Measurements from ENCODE around the gene ADGRL2. TPM values are rescaled to one million over a fixed set of nuclear protein-coding genes. Genes with fewer than 3 reads are reported as not detected.

The ADGRL2 gene
- total RNA-seq, 1 experiment from 2014 or later, result 0.20 TPM

- H3K9me2 ChIP-seq (ENCODE audit: insufficient read depth), result no peaks in the 10 kb centered on the region
- H3K4me2 ChIP-seq (ENCODE audit: low read length), result no peak overlapping the region
- H3K4me1 ChIP-seq (ENCODE audit: control insufficient read depth in 1 of 2, insufficient read depth in 2 of 2, low read length in 2 of 2), result no peaks in the 10 kb centered on the region; a peak in 1 of 4 replicates
- no peaks in the 10 kb centered on the region for H3K36me3 ChIP-seq (ENCODE audit: control insufficient read depth in 1 of 2, insufficient read depth in 2 of 2, low read length in 2 of 2)
- no peak overlapping the region for H3K4me3 ChIP-seq (replicated peaks in 1 of 2; ENCODE audit: low read depth in 1 of 2, low read length in 2 of 2)
- H3K9ac ChIP-seq (ENCODE audit: low read length), result no peak overlapping the region
- no peaks in the 10 kb centered on the region for H4K20me1 ChIP-seq (ENCODE audit: insufficient read depth)
- DNase-seq (ENCODE audit: low read depth, low spot score) (peak; percentile 1), ATAC-seq (no peak)
- RAD21 ChIA-PET (ENCODE audit: low non-redundant PET in 1 of 2, low total read pairs in 2 of 2, uncharacterized antibody in 2 of 2, unreplicated experiment in 2 of 2), result no interaction called here
- intact Hi-C loops (cut with micrococcal nuclease), result no loop called here
- H3K9me3 ChIP-seq (ENCODE audit: control insufficient read depth in 1 of 2, insufficient read depth in 1 of 2, low read depth in 1 of 2, low read length in 2 of 2), result no peaks in the 10 kb centered on the region
- CTCF ChIA-PET, result no interaction called here
- no peak overlapping the region for H3K27ac ChIP-seq (ENCODE audit: low read depth, low read length)
- peak; percentile 36; the same call in 1 of the 2 replicates for TF ChIP-seq RAD21 (IDR thresholded peaks at IDR 0.05; ENCODE audit: low read depth)
- peak in 1 of 3 experiments; percentile 23; a peak in 3 of 6 replicates for TF ChIP-seq CTCF (IDR thresholded peaks at IDR 0.05 in 2 of 3, conservative IDR thresholded peaks at IDR 0.05 in 1 of 3; ENCODE audit: borderline replicate concordance in 1 of 3, insufficient read depth in 1 of 3, low read depth in 2 of 3, low read length in 2 of 3)
- no peak for TF ChIP-seq CEBPB (IDR thresholded peaks at IDR 0.05; ENCODE audit: low read depth)
- no peaks in the 10 kb centered on the region for H3K79me2 ChIP-seq (ENCODE audit: insufficient read depth, low read length)
- H2AFZ ChIP-seq (ENCODE audit: low read depth, low read length, poor library complexity, severe bottlenecking), result peak overlapping the region; percentile 59
- no TSS peak for BruUV-seq (replicated peaks)
- no peaks in the 10 kb centered on the region for H3K27me3 ChIP-seq (ENCODE audit: insufficient read depth, low read length)
- POLR2A ChIA-PET, result no interaction called here
Observed at GRCh38 chr1:81811757-81812371, 11.1 kb downstream of the ADGRL2 start.

- Histone ChIP-seq H3K9ac (ENCODE audit: low read length) (no peak overlapping the region), H3K36me3 (ENCODE audit: control insufficient read depth in 1 of 2, insufficient read depth in 2 of 2, low read length in 2 of 2) (no peaks in the 10 kb centered on the region), H3K9me2 (ENCODE audit: insufficient read depth) (no peaks in the 10 kb centered on the region), H3K27me3 (ENCODE audit: insufficient read depth, low read length) (no peaks in the 10 kb centered on the region), H3K79me2 (ENCODE audit: insufficient read depth, low read length) (no peaks in the 10 kb centered on the region), H3K27ac (ENCODE audit: low read depth, low read length) (no peak overlapping the region), H3K4me3 (replicated peaks in 1 of 2; ENCODE audit: low read depth in 1 of 2, low read length in 2 of 2) (no peak overlapping the region), H2AFZ (ENCODE audit: low read depth, low read length, poor library complexity, severe bottlenecking) (no peak overlapping the region), H3K9me3 (ENCODE audit: control insufficient read depth in 1 of 2, insufficient read depth in 1 of 2, low read depth in 1 of 2, low read length in 2 of 2) (no peaks in the 10 kb centered on the region), H3K4me1 (ENCODE audit: control insufficient read depth in 1 of 2, insufficient read depth in 2 of 2, low read length in 2 of 2) (no peaks in the 10 kb centered on the region; a peak in 1 of 4 replicates), H4K20me1 (ENCODE audit: insufficient read depth) (no peaks in the 10 kb centered on the region), H3K4me2 (ENCODE audit: low read length) (no peak overlapping the region)
- ATAC-seq, result no peak
- POLR2A ChIA-PET, result no interaction called here
- TF ChIP-seq, protein P1, sequence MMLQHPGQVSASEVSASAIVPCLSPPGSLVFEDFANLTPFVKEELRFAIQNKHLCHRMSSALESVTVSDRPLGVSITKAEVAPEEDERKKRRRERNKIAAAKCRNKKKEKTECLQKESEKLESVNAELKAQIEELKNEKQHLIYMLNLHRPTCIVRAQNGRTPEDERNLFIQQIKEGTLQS (IDR thresholded peaks at IDR 0.05), result no peak
- TF ChIP-seq ZFX (IDR thresholded peaks at IDR 0.05), result no peak
- no peak for TF ChIP-seq ZNF274 (IDR thresholded peaks at IDR 0.05; ENCODE audit: low read depth, low read length)
- TF ChIP-seq SP1 (IDR thresholded peaks at IDR 0.05; ENCODE audit: low read depth), result no peak
- no peak for TF ChIP-seq CTCF (IDR thresholded peaks at IDR 0.05 in 2 of 3, conservative IDR thresholded peaks at IDR 0.05 in 1 of 3; ENCODE audit: borderline replicate concordance in 1 of 3, insufficient read depth in 1 of 3, low read depth in 2 of 3, low read length in 2 of 3)
- TF ChIP-seq EZH2phosphoT487 (IDR thresholded peaks at IDR 0.05; ENCODE audit: borderline replicate concordance), result no peak
- BruUV-seq (replicated peaks), result no TSS peak
- no peak for DNase-seq (ENCODE audit: low read depth, low spot score)
- CTCF ChIA-PET, result no interaction called here
- RAD21 ChIA-PET (ENCODE audit: low non-redundant PET in 1 of 2, low total read pairs in 2 of 2, uncharacterized antibody in 2 of 2, unreplicated experiment in 2 of 2), result no interaction called here
- intact Hi-C loops (cut with micrococcal nuclease), result no loop called here
Observed at GRCh38 chr1:81812712-81813111, 12.0 kb downstream of the ADGRL2 start.
